MCF 10A (cell line): ENCODE data around the gene PSMA4. TPM values are rescaled to one million over a fixed set of nuclear protein-coding genes. Genes with fewer than 3 reads are reported as not detected.

Source experiments
- Bru-seq: library from RNA; stranded (reverse); fragments of 400-500 nt; gene quantifications from one replicate; lab custom pipeline; 2021; lab: Mats Ljungman, UMichigan
- BruChase-seq, 2 experiments: library from RNA; stranded (reverse); fragments of 400-500 nt; gene quantifications; one replicate each; lab custom pipeline; 2021; lab: Mats Ljungman, UMichigan
- BruUV-seq: library from RNA; stranded (reverse); fragments of 400-500 nt; replicated peaks from 2 replicates; lab custom pipeline; 2021; lab: Mats Ljungman, UMichigan
- CTCF ChIA-PET: fragments of 300-600 bp; sonication (Branson Sonifier 250); formaldehyde crosslinking; extraction: SDS; loops from one replicate; lab custom pipeline; 2021; ENCODE audit warnings: antibody characterized with exemption, inconsistent platforms; lab: Yijun Ruan, JAX
- POLR2A ChIA-PET: fragments of 300-600, 350-650 bp; sonication (Branson Sonifier 250); formaldehyde crosslinking; extraction: SDS; loops from one replicate; lab custom pipeline; 2020; ENCODE audit warnings: antibody characterized with exemption, inconsistent platforms; lab: Yijun Ruan, JAX
- DNase-seq: peaks from one replicate; pipeline ENCODE4 v3.0.0-alpha.2; 2018; ENCODE audit not compliant: unreplicated experiment
- H3K27ac Mint-ChIP-seq: one replicate; pipeline ENCODE4 v1.8.0; 2022; ENCODE audit warnings: mild to moderate bottlenecking, low read depth, mixed read lengths; ENCODE audit not compliant: unreplicated experiment
- H3K27me3 Mint-ChIP-seq: one replicate; pipeline ENCODE4 v1.8.0; 2022; ENCODE audit warnings: mixed read lengths; ENCODE audit not compliant: insufficient read depth, unreplicated experiment
- H3K36me3 Mint-ChIP-seq: one replicate; pipeline ENCODE4 v1.8.0; 2022; ENCODE audit warnings: mild to moderate bottlenecking, moderate library complexity, mixed read lengths; ENCODE audit not compliant: insufficient read depth, unreplicated experiment
- H3K4me1 Mint-ChIP-seq: one replicate; pipeline ENCODE4 v1.8.0; 2022; ENCODE audit warnings: mixed read lengths; ENCODE audit not compliant: insufficient read depth, unreplicated experiment
- H3K4me3 Mint-ChIP-seq: one replicate; pipeline ENCODE4 v1.8.0; 2022; ENCODE audit warnings: mild to moderate bottlenecking, moderate library complexity, mixed read lengths; ENCODE audit not compliant: unreplicated experiment
- H3K9me3 Mint-ChIP-seq: one replicate; pipeline ENCODE4 v1.8.0; 2022; ENCODE audit warnings: mixed read lengths; ENCODE audit not compliant: unreplicated experiment
- CTCF ChIP-seq: fragments of 200-600 bp; IDR thresholded peaks from one replicate; pipeline ENCODE4 v1.8.0; 2022; ENCODE audit warnings: antibody characterized with exemption, mild to moderate bottlenecking; ENCODE audit not compliant: unreplicated experiment
- intact Hi-C: fragments of 100-400 bp; cut with micrococcal nuclease; formaldehyde crosslinking; loops from 2 replicates; pipeline ENCODE4 v1.14.1; 2022
- long read RNA-seq: library from polyadenylated mRNA; stranded (forward); transcript quantifications from one replicate; pipeline ENCODE4 v2.0.0, GENCODE V29; 2022
- total RNA-seq: library from RNA; stranded (reverse); gene quantifications from 2 replicates; pipeline ENCODE4 v1.2.3, GENCODE V29; 2022

Gene PSMA4
- 221 and 261 TPM in 2 replicates for total RNA-seq
- percentile 87 among the genes with signal in this experiment for Bru-seq, nascent RNA
- BruChase-seq, experiment 1, labeled RNA remaining after a 6-hour chase: percentile 96 among the genes with signal in this experiment
- BruChase-seq, experiment 2, labeled RNA remaining after a 2-hour chase: percentile 90 among the genes with signal in this experiment
- long read RNA-seq, full-length matches to known transcripts: 280 of 304 reads
- long read RNA-seq, partial matches to known transcripts: 9 of 304 reads
- long read RNA-seq, other reads (novel, unspliced or antisense): 15 of 304 reads

- Mint-ChIP-seq H3K4me3 (peak within 1 kb of the TSS; percentile 92), H3K27me3 (no peaks in the 10 kb centered on the region), H3K9me3 (no peaks in the 10 kb centered on the region), H3K27ac (peak within 1 kb of the TSS; percentile 97), H3K4me1 (peaks cover 14% of the 10 kb centered on the region), H3K36me3 (peaks cover 46% of the 10 kb centered on the region)
- DNase-seq: peak; percentile 88
- intact Hi-C loops: loop anchor here (2.0 kb wide), 1 partner anchor 24 kb away; the partner anchor contains the start of gene CHRNA5
- TF ChIP-seq CTCF: no peak
- ChIA-PET CTCF (interaction anchor here (0.6 to 2.1 kb wide), 4 partner anchors 26 to 169 kb away, joined by 3 to 6 read pairs (median 5); no protein-coding TSS in a partner anchor), POLR2A (interaction anchor here (0.6 to 4.7 kb wide), 30 partner anchors 8 to 853 kb away, joined by 3 to 67 read pairs (median 5); partner anchors contain the start of genes CHRNA5, HYKK, IDH3A and IREB2)
- BruUV-seq: no TSS peak
These were observed at the start of gene PSMA4 for GRCh38 chr15:78540141-78540870. Gene PSMA4, plus strand, starts transcription at chr15:78540444. Its CDS starts 1,484 bp downstream, at chr15:78541928.

DNA sequence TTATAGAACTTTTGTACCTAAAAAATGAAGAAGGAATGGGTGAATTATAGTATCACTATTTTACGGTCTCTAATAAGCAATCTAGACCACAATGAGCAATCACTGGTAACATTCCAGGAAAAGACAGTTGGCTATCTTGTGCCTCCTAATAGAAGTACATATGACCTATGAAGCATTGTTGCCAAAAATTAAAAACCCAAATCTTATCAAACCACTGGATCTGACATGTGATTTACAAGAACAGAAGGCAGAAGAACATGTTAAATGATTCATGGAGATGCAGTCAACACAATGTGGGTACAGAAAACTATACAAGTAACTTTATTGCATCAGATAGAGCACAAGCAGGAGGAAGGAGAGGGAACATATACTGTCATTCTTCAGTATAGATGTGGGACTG is 47.4 kb upstream of the PSMA4 start:
- ChIA-PET CTCF (no interaction called here), POLR2A (no interaction called here)
- intact Hi-C loops: no loop called here
- TF ChIP-seq CTCF: no peak
- Mint-ChIP-seq H3K4me3 (no peak overlapping the region), H3K9me3 (no peaks in the 10 kb centered on the region), H3K36me3 (peaks cover 97% of the 10 kb centered on the region), H3K27ac (no peak overlapping the region), H3K4me1 (no peaks in the 10 kb centered on the region), H3K27me3 (no peaks in the 10 kb centered on the region)
- BruUV-seq: no TSS peak
- DNase-seq: no peak

GRCh38 chr15:78501857-78502256 is 38.4 kb upstream of the PSMA4 start:
- no peaks in the 10 kb centered on the region for H3K9me3 Mint-ChIP-seq
- no peak overlapping the region for H3K27ac Mint-ChIP-seq
- TF ChIP-seq CTCF: no peak
- no peak overlapping the region for H3K4me3 Mint-ChIP-seq
- peaks cover 51% of the 10 kb centered on the region for H3K36me3 Mint-ChIP-seq
- intact Hi-C loops: no loop called here
- no peak for DNase-seq
- ChIA-PET POLR2A (interaction anchor here (1.9 kb wide), 1 partner anchor 49 kb away, joined by 4 read pairs; no protein-coding TSS in a partner anchor), CTCF (no interaction called here)
- no peaks in the 10 kb centered on the region for H3K27me3 Mint-ChIP-seq
- BruUV-seq: no TSS peak
- H3K4me1 Mint-ChIP-seq: no peaks in the 10 kb centered on the region

GRCh38 chr15:78502641-78503040 is 37.6 kb upstream of the PSMA4 start:
- no peaks in the 10 kb centered on the region for H3K27me3 Mint-ChIP-seq
- no peaks in the 10 kb centered on the region for H3K4me1 Mint-ChIP-seq
- TF ChIP-seq CTCF: no peak
- no TSS peak for BruUV-seq
- no peak for DNase-seq
- ChIA-PET POLR2A (interaction anchor here (0.6 to 1.9 kb wide), 2 partner anchors 50 to 65 kb away, joined by 3 to 4 read pairs; partner anchors contain the start of gene IREB2), CTCF (no interaction called here)
- no peak overlapping the region for H3K27ac Mint-ChIP-seq
- H3K36me3 Mint-ChIP-seq: peaks cover 43% of the 10 kb centered on the region
- intact Hi-C loops: no loop called here
- no peak overlapping the region for H3K4me3 Mint-ChIP-seq
- no peaks in the 10 kb centered on the region for H3K9me3 Mint-ChIP-seq
